ENCODE results near the gene NRM. TPM values are rescaled to one million over a fixed set of nuclear protein-coding genes. Genes with fewer than 3 reads are reported as not detected.

NRM gene
- total and polyA plus RNA-seq, 5 experiments from 2014 or later = 2.4 to 5.4 (median 3.7) TPM

DNA sequence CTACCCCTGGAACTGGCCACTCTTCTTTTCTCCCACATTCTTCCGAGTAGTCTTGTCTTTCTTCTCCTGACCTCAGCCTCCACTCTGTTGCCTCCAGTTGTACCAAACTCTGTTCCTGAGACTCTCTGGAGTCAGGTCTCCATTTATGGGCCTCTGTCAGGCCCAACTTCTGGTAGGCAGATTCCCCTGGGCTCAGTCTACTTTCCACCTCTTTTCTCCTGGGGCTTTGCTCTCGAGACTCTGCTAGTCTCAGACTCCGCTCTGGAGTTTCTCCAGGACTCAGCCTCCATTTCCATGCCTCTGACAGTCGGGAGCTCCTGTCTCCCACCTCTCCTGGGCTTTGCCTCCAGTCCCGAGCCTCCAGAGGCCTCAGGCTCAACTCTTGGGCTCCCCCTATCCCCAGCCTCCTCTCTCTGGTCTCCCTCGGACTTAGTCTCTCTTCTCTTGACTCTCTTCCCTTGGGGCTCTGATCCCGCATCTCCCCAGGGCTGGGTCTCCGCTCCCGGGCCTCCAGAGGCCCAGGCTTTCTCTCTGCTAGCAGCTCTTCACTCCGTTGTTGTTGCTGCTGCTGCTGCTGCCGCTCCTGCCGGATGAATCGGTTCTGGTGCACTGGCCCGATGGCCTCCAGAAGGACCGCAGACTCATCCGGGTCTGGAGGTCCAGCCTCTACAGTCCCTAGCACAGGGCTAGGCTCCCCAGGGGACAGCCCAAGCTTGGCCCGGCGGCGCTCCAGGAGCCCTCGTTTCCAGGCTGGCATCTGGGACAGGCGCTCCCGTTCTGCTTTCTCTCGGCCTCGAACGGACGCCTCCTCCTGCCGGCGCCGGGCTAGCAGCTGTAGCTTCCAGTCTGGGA, 5.4 kb downstream of the NRM start:
- Mint-ChIP-seq H3K36me3 (peaks cover 8 to 13% (median 10%) of the 10 kb centered on the region in 3 donors), H3K27me3 (no peaks in the 10 kb centered on the region), H3K4me3 (peak overlapping the region; percentile 94 to 100 (median 99)), H3K27ac (peak overlapping the region; percentile 81 to 99 (median 98)), H3K4me1 (peaks cover 44 to 71% (median 48%) of the 10 kb centered on the region in 4 donors), H3K9me3 (no peaks in the 10 kb centered on the region)
- DNase-seq (peak in 1 of 10 donors; percentile 10), ATAC-seq (no peak)
- POLR2A ChIA-PET = interaction anchor here (0.8 to 15.2 kb wide), 6 partner anchors 11 to 144 kb away, joined by 3 to 594 read pairs (median 4); partner anchors contain the start of genes DHX16, MDC1 and TUBB

GRCh38 chr6:30684386-30685156, 6.2 kb downstream of the NRM start:
- Mint-ChIP-seq H3K4me3 (peak overlapping the region; percentile 94 to 100 (median 99)), H3K27ac (peak overlapping the region; percentile 93 to 99 (median 98)), H3K4me1 (peaks cover 39 to 71% (median 46%) of the 10 kb centered on the region in 4 donors), H3K36me3 (peaks cover 8 to 19% (median 10%) of the 10 kb centered on the region in 3 donors), H3K27me3 (no peaks in the 10 kb centered on the region), H3K9me3 (no peaks in the 10 kb centered on the region)
- DNase-seq (peak in 7 of 10 donors; percentile 30 to 74 (median 36)), ATAC-seq (no peak)
- POLR2A ChIA-PET = interaction anchor here (0.8 to 15.2 kb wide), 8 partner anchors 7 to 143 kb away, joined by 3 to 594 read pairs (median 4); partner anchors contain the start of genes DHX16, MDC1, MRPS18B and NRM

- DNase-seq = peak in 1 of 10 donors; percentile 7
- Mint-ChIP-seq H3K27ac (peak overlapping the region; percentile 93 to 99 (median 98)), H3K9me3 (no peaks in the 10 kb centered on the region), H3K36me3 (peaks cover 8 to 24% (median 12%) of the 10 kb centered on the region in 3 donors), H3K4me3 (peak overlapping the region; percentile 94 to 100 (median 99)), H3K4me1 (peaks cover 38 to 71% (median 46%) of the 10 kb centered on the region in 4 donors), H3K27me3 (no peaks in the 10 kb centered on the region)
- ATAC-seq = no peak
- POLR2A ChIA-PET = interaction anchor here (0.9 to 15.2 kb wide), 6 partner anchors 8 to 69 kb away, joined by 3 to 594 read pairs (median 18); partner anchors contain the start of genes DHX16, MDC1, MRPS18B and NRM
Measured at GRCh38 chr6:30683980-30684338, 6.8 kb downstream of the NRM start.

GRCh38 chr6:30683183-30683979, 7.4 kb downstream of the NRM start:
- H3K27me3 Mint-ChIP-seq = no peaks in the 10 kb centered on the region
- DNase-seq (no peak), ATAC-seq (no peak)
- no peaks in the 10 kb centered on the region for H3K9me3 Mint-ChIP-seq
- H3K36me3 Mint-ChIP-seq = peaks cover 8 to 29% (median 15%) of the 10 kb centered on the region in 3 donors
- H3K27ac Mint-ChIP-seq = peak overlapping the region; percentile 93 to 99 (median 98)
- H3K4me3 Mint-ChIP-seq = peak overlapping the region; percentile 94 to 100 (median 99)
- H3K4me1 Mint-ChIP-seq = peaks cover 37 to 69% (median 45%) of the 10 kb centered on the region in 4 donors
- POLR2A ChIA-PET = interaction anchor here (0.8 to 15.2 kb wide), 12 partner anchors 8 to 192 kb away, joined by 3 to 594 read pairs (median 10); partner anchors contain the start of genes DHX16, MDC1, NRM and TUBB

DNA sequence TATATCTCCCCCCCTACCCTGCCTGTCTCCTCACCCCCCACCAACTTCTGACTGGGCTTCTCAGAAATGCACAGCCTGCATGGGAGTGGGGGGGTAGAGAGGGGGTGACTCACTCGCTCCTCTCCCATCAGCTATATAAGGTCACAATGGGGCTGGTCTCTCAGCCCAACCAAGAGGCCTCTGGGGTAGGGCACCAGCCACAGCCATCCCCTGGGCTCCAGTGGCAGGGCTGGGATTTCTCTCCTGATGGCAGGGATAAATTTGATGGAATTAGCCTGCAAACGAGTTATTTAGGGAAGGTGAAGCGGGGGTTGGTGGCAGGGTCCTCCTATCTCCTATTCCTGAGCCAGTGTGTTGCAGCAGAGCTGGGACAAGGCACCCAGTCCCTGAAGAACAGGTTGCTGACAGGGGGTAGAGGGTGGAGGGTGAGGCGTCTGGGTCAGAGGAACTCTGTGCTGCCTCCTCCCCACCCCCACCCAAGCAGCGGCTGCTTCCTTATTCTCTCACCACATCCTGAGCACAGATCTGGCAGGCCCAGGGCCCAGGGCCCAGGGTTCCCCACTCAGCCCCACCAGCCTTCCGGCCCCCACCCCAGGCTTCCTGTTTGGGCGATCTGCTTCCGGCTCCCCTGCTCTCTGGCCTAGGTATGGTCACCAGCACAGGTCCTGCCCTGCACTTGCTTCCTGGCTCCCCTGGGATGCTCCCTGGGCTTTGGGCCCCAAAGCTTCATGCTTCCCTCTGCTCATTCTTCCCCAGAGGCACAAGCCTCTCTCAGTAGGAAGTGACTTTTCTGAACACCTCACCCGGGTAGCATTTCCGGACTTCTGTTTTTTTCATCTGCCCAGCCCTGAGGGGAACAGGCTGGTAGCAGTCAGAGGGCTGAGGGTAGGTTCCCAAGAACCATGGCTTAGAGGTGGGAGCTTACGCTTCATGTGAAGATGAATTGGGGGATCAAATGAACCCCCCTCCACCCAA, 8.4 kb downstream of the NRM start:
- DNase-seq (peak; percentile 71 to 93 (median 85)), ATAC-seq (peak; percentile 65 to 81)
- Mint-ChIP-seq H3K27ac (peak overlapping the region; percentile 93 to 99 (median 98)), H3K4me1 (peaks cover 29 to 60% (median 40%) of the 10 kb centered on the region in 4 donors), H3K4me3 (peak overlapping the region; percentile 94 to 100 (median 99)), H3K27me3 (no peaks in the 10 kb centered on the region), H3K9me3 (no peaks in the 10 kb centered on the region), H3K36me3 (peaks cover 8 to 37% (median 15%) of the 10 kb centered on the region in 3 donors)
- POLR2A ChIA-PET = interaction anchor here (0.6 to 15.2 kb wide), 16 partner anchors 9 to 191 kb away, joined by 3 to 594 read pairs (median 9); partner anchors contain the start of genes DHX16, MDC1, MRPS18B and NRM

- POLR2A ChIA-PET = interaction anchor here (0.6 to 15.2 kb wide), 12 partner anchors 10 to 191 kb away, joined by 3 to 594 read pairs (median 10); partner anchors contain the start of genes MDC1, MRPS18B, NRM and PPP1R10
Measured at GRCh38 chr6:30681766-30682142, 9.0 kb downstream of the NRM start.

DNA sequence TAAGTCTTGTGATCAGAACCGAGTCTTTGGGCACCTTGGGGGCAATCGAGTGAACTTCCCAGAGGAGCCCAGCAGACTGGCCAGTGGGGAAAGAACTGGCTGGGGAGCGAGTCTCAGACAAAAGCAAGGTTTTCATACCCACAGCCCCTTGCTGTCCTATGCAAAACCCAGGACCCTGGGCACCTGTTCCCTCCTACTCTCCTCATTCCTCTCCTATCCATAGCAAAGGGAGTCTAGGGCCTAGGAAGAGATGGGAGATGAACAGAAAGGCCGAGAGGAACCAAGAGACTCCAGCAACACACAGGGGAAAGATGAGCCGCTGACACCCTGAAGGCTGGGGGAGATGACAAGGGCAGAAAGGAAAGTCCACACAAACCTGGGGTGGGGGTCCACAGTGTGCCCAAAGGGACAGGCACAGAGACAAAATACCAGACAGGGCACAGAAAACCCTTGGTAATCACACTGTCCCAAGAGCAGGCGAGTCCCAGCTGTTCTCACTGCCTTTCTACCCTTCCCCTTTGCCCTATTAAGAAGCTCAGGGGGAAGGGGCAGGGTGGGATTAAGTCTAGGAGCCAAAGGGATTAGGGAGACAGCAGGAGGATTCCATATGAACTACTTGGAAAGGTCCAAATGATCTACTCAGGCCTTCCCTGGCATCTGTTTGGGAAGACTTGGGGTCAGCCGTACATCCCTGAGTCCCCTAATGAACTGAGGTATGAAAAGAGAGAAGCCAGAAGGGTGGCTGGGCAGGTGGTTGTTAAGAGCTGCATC, 10.8 kb downstream of the NRM start:
- peak overlapping the region; percentile 93 to 99 (median 98) for H3K27ac Mint-ChIP-seq
- H3K4me1 Mint-ChIP-seq = peaks cover 22 to 64% (median 46%) of the 10 kb centered on the region in 4 donors
- H3K4me3 Mint-ChIP-seq = peak overlapping the region; percentile 94 to 100 (median 99)
- POLR2A ChIA-PET = interaction anchor here (0.6 to 15.2 kb wide), 12 partner anchors 8 to 150 kb away, joined by 3 to 594 read pairs (median 6); partner anchors contain the start of genes MDC1, MRPS18B, NRM and PPP1R10
- H3K27me3 Mint-ChIP-seq = no peaks in the 10 kb centered on the region
- DNase-seq = peak in 1 of 10 donors; percentile 5
- H3K36me3 Mint-ChIP-seq = peaks cover 6 to 56% (median 24%) of the 10 kb centered on the region in 3 donors
- no peaks in the 10 kb centered on the region for H3K9me3 Mint-ChIP-seq
- ATAC-seq = no peak

More at GRCh38 chr6:30681766-30682142, 9.0 kb downstream of the NRM start:
- no peak for ATAC-seq
- Mint-ChIP-seq H3K36me3 (peaks cover 8 to 44% (median 15%) of the 10 kb centered on the region in 3 donors), H3K27me3 (no peaks in the 10 kb centered on the region), H3K9me3 (no peaks in the 10 kb centered on the region), H3K4me1 (peaks cover 29 to 63% (median 39%) of the 10 kb centered on the region in 4 donors), H3K4me3 (peak overlapping the region; percentile 94 to 100 (median 99)), H3K27ac (peak overlapping the region; percentile 93 to 99 (median 98))
- peak in 1 of 10 donors; percentile 15 for DNase-seq

GRCh38 chr6:30678964-30679726, 11.6 kb downstream of the NRM start:
- H3K27ac Mint-ChIP-seq = peak overlapping the region; percentile 77 to 99 (median 98)
- peaks cover 5 to 56% (median 24%) of the 10 kb centered on the region in 3 donors for H3K36me3 Mint-ChIP-seq
- ATAC-seq (peak; percentile 51 to 54), DNase-seq (peak; percentile 84 to 98 (median 92))
- H3K9me3 Mint-ChIP-seq = no peaks in the 10 kb centered on the region
- H3K27me3 Mint-ChIP-seq = no peaks in the 10 kb centered on the region
- H3K4me3 Mint-ChIP-seq = peak overlapping the region; percentile 94 to 100 (median 99)
- POLR2A ChIA-PET = interaction anchor here (0.7 to 15.2 kb wide), 17 partner anchors 11 to 973 kb away, joined by 3 to 594 read pairs (median 4); partner anchors contain the start of genes BAG6, MDC1, MRPS18B and NRM
- peaks cover 21 to 60% (median 47%) of the 10 kb centered on the region in 4 donors for H3K4me1 Mint-ChIP-seq

- no peak for DNase-seq
Measured at GRCh38 chr6:30676660-30677285, 14.0 kb downstream of the NRM start.

More at GRCh38 chr6:30676660-30677285, 14.0 kb downstream of the NRM start:
- peak overlapping the region in 1 of 10 donors; percentile 26 for H3K4me3 Mint-ChIP-seq
- no peak for ATAC-seq
- H3K27me3 Mint-ChIP-seq = no peaks in the 10 kb centered on the region
- peaks cover 17 to 59% (median 53%) of the 10 kb centered on the region in 4 donors for H3K4me1 Mint-ChIP-seq
- peak overlapping the region in 9 of 10 donors; percentile 13 to 87 (median 66) for H3K27ac Mint-ChIP-seq
- POLR2A ChIA-PET = interaction anchor here (15.2 kb wide), 1 partner anchor 41 kb away, joined by 594 read pairs; the partner anchor contains the start of genes MDC1 and TUBB
- peaks cover 5 to 54% (median 16%) of the 10 kb centered on the region in 3 donors for H3K36me3 Mint-ChIP-seq
- no peaks in the 10 kb centered on the region for H3K9me3 Mint-ChIP-seq

Data from naive thymus-derived CD8-positive, alpha-beta T cell (primary cell).